HEK293T (cell line): ENCODE measurements around the gene DUSP12.
"Not testable (repeated sequence)": the region's sequence is repeated elsewhere in the genome, so short reads cannot be mapped to it uniquely, and the experiment has no call there.

Source experiments
- CTCF ChIA-PET: fragments of 350-600 bp; formaldehyde crosslinking; extraction: SDS; loops from one replicate; lab custom pipeline; 2021; ENCODE audit warnings: antibody characterized with exemption, inconsistent platforms; lab: Yijun Ruan, JAX
- POLR2A ChIA-PET: fragments of 350-600 bp; formaldehyde crosslinking; extraction: SDS; loops from one replicate; lab custom pipeline; 2020; ENCODE audit warnings: antibody characterized with exemption, inconsistent platforms; lab: Yijun Ruan, JAX
- DNase-seq: peaks from one replicate; pipeline ENCODE4 v3.0.0; 2012; ENCODE audit warnings: mixed read lengths; ENCODE audit errors: extremely low spot score
- ARNT ChIP-seq: fragments of 450-650 bp; IDR thresholded peaks from 2 replicates; pipeline ENCODE4 v1.6.1; 2017; ENCODE audit warnings: mild to moderate bottlenecking
- BHLHE40 ChIP-seq: fragments of 450-650 bp; IDR thresholded peaks from 2 replicates; pipeline ENCODE4 v1.6.1; 2016; ENCODE audit warnings: mild to moderate bottlenecking, moderate library complexity, borderline replicate concordance
- CTBP1 ChIP-seq: fragments of 450-650 bp; IDR thresholded peaks from 2 replicates; pipeline ENCODE4 v1.6.1; 2016; ENCODE audit warnings: borderline replicate concordance
- ELF4 ChIP-seq: fragments of 450-650 bp; IDR thresholded peaks from 2 replicates; pipeline ENCODE4 v1.6.1; 2017; ENCODE audit warnings: antibody characterized with exemption
- FOXA1 ChIP-seq: fragments of 450-650 bp; IDR thresholded peaks from 2 replicates; pipeline ENCODE4 v1.6.1; 2016; ENCODE audit warnings: mild to moderate bottlenecking
- FOXK2 ChIP-seq: fragments of 450-650 bp; IDR thresholded peaks from 2 replicates; pipeline ENCODE4 v1.6.1; 2016; ENCODE audit warnings: mild to moderate bottlenecking
- FOXM1 ChIP-seq: fragments of 450-650 bp; IDR thresholded peaks from 2 replicates; pipeline ENCODE4 v1.6.1; 2017; ENCODE audit warnings: mild to moderate bottlenecking, borderline replicate concordance
- HDGF ChIP-seq: fragments of 450-650 bp; IDR thresholded peaks from 2 replicates; pipeline ENCODE4 v1.6.1; 2017; ENCODE audit warnings: antibody characterized with exemption, borderline replicate concordance
- L3MBTL2 ChIP-seq: fragments of 450-650 bp; conservative IDR thresholded peaks from 2 replicates; pipeline ENCODE4 v1.6.1; 2016; ENCODE audit warnings: mild to moderate bottlenecking
- LEF1 ChIP-seq: fragments of 450-650 bp; IDR thresholded peaks from 2 replicates; pipeline ENCODE4 v1.6.1; 2017; ENCODE audit warnings: mild to moderate bottlenecking, borderline replicate concordance
- NFRKB ChIP-seq: fragments of 450-650 bp; IDR thresholded peaks from 2 replicates; pipeline ENCODE4 v1.6.1; 2016; ENCODE audit warnings: mild to moderate bottlenecking, moderate library complexity
- SP1 ChIP-seq: fragments of 450-650 bp; IDR thresholded peaks from 2 replicates; pipeline ENCODE4 v1.6.1; 2017
- SUZ12 ChIP-seq: fragments of 450-650 bp; IDR thresholded peaks from 2 replicates; pipeline ENCODE4 v1.6.1; 2016; ENCODE audit warnings: mild to moderate bottlenecking
- TARDBP ChIP-seq: fragments of 450-650 bp; IDR thresholded peaks from 2 replicates; pipeline ENCODE4 v1.6.1; 2016
- ZNF384 ChIP-seq: fragments of 450-650 bp; IDR thresholded peaks from 2 replicates; pipeline ENCODE4 v1.6.1; 2016
- TF ChIP-seq, protein P1 (sequence below): fragments of 450-650 bp; IDR thresholded peaks from 2 replicates; pipeline ENCODE4 v1.6.1; 2016

DUSP12 gene

DNA sequence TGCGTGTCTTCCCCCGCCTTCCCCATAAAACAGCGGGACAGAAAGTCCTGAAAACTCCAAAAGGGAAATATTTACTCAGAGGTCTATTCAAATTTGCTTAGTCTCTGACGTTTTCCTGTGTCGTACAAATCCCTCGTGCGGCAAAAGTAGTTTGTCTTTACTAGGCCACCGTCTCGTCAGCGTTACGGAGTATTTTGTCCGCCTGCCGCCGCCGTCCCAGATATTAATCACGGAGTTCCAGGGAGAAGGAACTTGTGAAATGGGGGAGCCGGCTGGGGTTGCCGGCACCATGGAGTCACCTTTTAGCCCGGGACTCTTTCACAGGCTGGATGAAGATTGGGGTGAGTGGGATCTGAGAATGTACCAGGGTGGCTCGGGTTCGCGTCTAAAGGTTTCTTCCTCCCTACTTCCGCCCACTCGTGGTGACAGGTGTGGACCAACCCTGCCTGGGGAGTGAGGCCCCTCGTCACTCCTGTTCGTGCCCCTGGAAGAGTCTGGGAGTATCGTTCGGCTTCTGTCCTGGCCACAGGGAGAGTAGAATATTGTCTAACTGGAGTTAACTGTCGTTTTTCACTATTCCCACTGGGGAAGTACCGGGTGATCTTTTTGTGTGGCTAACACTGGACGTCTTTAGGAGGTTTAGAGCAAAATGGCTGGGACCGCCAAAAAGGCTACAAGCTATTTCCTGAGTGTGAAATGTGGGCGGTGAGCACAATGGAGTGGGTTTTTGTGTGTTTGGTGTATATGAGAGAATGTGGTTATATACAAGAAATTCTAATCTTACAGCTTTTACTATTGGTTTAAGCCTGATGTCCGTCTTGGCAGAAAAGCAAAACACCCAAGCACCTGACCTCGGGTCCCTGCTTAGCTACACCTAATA lies 16.8 kb downstream of the DUSP12 start, which contains the start of gene ATF6:
ATF6 (plus strand) TSS at position 219 of the 880 bp plus-strand sequence; CDS start at position 260, 41 bp downstream.
- ChIA-PET POLR2A (interaction anchor here (1.1 to 1.3 kb wide), 2 partner anchors 17 to 40 kb away, joined by 5 read pairs; partner anchors contain the start of gene DUSP12), CTCF (interaction anchor here (1.2 kb wide), 1 partner anchor 271 kb away, joined by 3 read pairs; no protein-coding TSS in a partner anchor)
- TF ChIP-seq NFRKB (no peak), L3MBTL2 (peak; percentile 74), ELF4 (peak; percentile 60), TARDBP (peak; percentile 94), FOXA1 (no peak), CTBP1 (peak; percentile 40; the same call in 1 of the 2 replicates)
- TF ChIP-seq, protein P1, sequence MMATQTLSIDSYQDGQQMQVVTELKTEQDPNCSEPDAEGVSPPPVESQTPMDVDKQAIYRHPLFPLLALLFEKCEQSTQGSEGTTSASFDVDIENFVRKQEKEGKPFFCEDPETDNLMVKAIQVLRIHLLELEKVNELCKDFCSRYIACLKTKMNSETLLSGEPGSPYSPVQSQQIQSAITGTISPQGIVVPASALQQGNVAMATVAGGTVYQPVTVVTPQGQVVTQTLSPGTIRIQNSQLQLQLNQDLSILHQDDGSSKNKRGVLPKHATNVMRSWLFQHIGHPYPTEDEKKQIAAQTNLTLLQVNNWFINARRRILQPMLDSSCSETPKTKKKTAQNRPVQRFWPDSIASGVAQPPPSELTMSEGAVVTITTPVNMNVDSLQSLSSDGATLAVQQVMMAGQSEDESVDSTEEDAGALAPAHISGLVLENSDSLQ: peak; percentile 41
- DNase-seq: peak; percentile 77

DNA sequence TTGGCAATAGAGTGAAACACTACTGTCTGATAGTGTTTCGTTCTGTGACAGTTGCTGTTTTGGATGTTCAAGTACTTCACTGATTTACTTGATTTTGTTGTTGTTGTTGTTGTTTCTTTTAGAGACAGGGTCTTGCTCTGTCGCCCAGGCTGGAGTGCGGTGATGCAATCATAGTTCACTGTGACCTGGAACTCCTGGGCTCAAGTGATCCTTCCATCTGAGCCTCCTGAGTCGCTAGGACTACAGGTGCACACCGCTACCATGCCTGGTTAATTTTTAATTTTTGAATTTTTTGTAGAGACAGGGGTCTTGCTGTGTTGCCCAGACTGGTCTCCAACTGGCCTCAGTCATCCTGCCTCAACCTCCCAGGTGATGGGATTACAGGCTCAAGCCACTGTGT lies 18.9 kb downstream of the DUSP12 start:
- TF ChIP-seq SP1: no peak
- TF ChIP-seq TARDBP: no peak
- no peak for TF ChIP-seq ARNT
- CTCF ChIA-PET: no interaction called here
- POLR2A ChIA-PET: no interaction called here
- DNase-seq: no peak

DNA sequence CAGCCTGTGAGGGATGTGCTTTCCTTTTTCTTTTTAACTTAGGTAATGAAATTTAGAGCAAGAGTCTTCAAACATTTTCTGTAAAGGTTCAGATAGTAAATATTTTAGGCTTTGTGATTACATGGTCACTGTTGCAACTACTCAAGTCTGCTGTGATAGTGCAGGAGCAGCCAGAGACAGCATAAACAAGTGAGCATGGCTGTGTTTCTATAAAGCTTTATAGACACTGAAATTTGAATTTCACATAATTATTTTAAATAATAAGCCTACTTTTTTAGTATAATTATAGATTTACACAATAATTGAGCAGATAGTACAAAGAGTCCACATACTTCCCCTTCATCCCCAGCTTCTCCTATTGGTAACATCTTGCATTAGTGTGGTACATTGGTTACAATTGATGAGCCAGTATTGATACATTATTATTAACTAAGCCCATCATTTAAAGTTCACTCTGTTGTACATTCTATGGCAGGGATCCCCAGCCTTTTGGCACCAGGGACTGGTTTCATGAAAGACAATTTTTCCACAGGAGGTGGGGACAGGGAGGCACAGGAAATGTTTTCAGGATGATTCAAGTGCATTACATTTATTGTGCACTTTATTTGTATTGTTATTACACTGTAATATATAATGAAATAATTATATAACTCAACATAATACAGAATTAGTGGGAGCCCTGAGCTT lies 19.5 kb downstream of the DUSP12 start:
- DNase-seq: no peak
- ChIA-PET POLR2A (no interaction called here), CTCF (no interaction called here)

DNA sequence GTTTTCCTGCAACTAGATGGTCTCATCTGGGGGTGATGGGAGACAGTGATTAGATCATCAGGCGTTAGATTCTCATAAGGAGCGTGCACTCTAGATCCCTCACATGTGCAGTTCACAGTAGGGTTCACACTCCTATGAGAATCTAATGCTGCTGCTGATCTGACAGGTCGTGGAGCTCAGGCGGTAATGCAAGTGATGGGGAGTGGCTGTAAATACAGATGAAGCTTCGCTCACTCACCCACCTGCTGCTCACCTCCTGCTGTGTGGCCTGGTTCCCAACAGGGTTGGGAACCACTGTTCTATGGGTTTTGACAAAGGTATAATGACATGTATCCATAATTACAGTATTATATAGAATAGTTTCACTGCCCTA lies 20.1 kb downstream of the DUSP12 start:
- DNase-seq, POLR2A ChIA-PET, CTCF ChIA-PET: not testable (repeated sequence)

More for the DNA sequence above, 19.5 kb downstream of the DUSP12 start:
- no peak for TF ChIP-seq CTBP1
- no peak for TF ChIP-seq BHLHE40
- no peak for TF ChIP-seq LEF1
- TF ChIP-seq FOXK2: no peak
- no peak for TF ChIP-seq SP1
- TF ChIP-seq ARNT: no peak
- TF ChIP-seq ZNF384: no peak
- TF ChIP-seq FOXA1: no peak
- TF ChIP-seq L3MBTL2: no peak
- TF ChIP-seq, protein P1: no peak
- TF ChIP-seq ELF4: no peak
- no peak for TF ChIP-seq NFRKB
- TF ChIP-seq TARDBP: no peak
- TF ChIP-seq SUZ12: no peak
- TF ChIP-seq FOXM1: no peak

DNA sequence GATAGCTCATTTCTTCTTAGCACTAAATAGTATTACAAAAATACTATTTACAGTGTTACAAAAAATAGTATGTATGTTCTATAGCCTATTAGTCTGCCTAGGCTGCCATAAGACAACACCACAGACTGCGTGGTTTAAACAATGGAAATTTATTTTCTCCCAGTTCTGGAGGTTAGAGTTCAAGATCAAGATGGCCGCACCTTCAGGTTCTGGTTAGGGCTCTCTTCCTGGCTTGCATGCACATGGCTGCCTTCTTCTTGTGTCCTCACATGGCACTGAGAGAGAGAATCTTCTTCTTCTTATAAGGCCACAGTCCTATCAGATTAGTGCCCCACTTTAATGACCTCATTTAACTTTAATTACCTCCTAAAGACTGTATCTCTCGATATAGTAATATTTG lies 20.7 kb downstream of the DUSP12 start:
- TF ChIP-seq, protein P1: no peak
- TF ChIP-seq ARNT (no peak), ZNF384 (no peak), FOXK2 (no peak), ELF4 (no peak), LEF1 (no peak), SUZ12 (no peak), SP1 (no peak)
- DNase-seq: no peak
- POLR2A ChIA-PET: no interaction called here
- CTCF ChIA-PET: no interaction called here

DNA sequence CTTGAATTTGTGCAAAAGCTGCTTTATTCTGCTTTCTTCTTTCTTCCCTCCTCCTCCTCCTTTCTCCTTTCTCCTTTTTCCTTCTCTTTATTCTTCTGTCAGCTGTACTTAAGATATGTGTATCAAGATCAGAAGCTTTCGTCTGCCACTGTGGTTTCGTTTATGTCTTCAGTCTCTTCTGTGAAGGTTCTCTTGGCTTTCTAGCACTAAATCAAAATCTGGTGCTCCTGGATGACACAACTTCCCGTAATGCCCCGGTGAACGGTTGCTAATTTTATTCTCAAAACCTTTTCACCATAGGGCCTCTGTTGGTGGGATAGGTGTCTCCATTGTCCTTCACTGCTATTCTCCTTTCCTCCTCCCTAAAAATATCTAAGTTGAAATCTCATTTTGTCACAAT lies 21.6 kb downstream of the DUSP12 start:
- CTCF ChIA-PET: interaction anchor here (0.7 to 1.7 kb wide), 2 partner anchors 21 to 25 kb away, joined by 5 to 6 read pairs; no protein-coding TSS in a partner anchor
- TF ChIP-seq BHLHE40 (no peak), FOXK2 (no peak), ZNF384 (no peak), SP1 (no peak), ELF4 (no peak), NFRKB (no peak), LEF1 (no peak), TARDBP (no peak), HDGF (no peak), FOXA1 (no peak), FOXM1 (no peak), ARNT (no peak), SUZ12 (no peak), CTBP1 (no peak), L3MBTL2 (no peak)
- TF ChIP-seq, protein P1: no peak
- no peak for DNase-seq
- POLR2A ChIA-PET: no interaction called here
